A204.1 (cell line): ENCODE data around the gene PCDHB11.
"Not testable (repeated sequence)": the region's sequence is repeated elsewhere in the genome, so short reads cannot be mapped to it uniquely, and the experiment has no call there.

Experiments
- FAIRE-seq: peaks from 2 replicates; lab custom pipeline; 2012; peaks lifted over from hg19 to GRCh38; lab: Jason Lieb, UNC

Gene PCDHB11

GRCh38 chr5:141199359-141200235 lies at the start of gene PCDHB11:
Gene PCDHB11 (plus strand): TSS chr5:141199627. CDS start chr5:141199775, 148 bp downstream.
- FAIRE-seq, result peak; percentile 89

- FAIRE-seq, result no peak
Observed at GRCh38 chr5:141149812-141150211, 49.6 kb upstream of the PCDHB11 start, which contains the start of gene PCDHB6. Gene PCDHB6 (plus strand): TSS chr5:141150057. CDS start chr5:141150258, 201 bp downstream.

GRCh38 chr5:141150224-141150992 lies 49.0 kb upstream of the PCDHB11 start:
- FAIRE-seq, result no peak

GRCh38 chr5:141150993-141151325 lies 48.5 kb upstream of the PCDHB11 start:
- FAIRE-seq, result no peak

- FAIRE-seq, result not testable (repeated sequence)
Observed at GRCh38 chr5:141151632-141152031, 47.8 kb upstream of the PCDHB11 start.

GRCh38 chr5:141152096-141152495 lies 47.3 kb upstream of the PCDHB11 start:
- not testable (repeated sequence) for FAIRE-seq

GRCh38 chr5:141155540-141156374 lies 43.7 kb upstream of the PCDHB11 start:
- no peak for FAIRE-seq

GRCh38 chr5:141157356-141157755 lies 42.1 kb upstream of the PCDHB11 start:
- FAIRE-seq, result not testable (repeated sequence)

GRCh38 chr5:141157901-141158300 lies 41.5 kb upstream of the PCDHB11 start:
- not testable (repeated sequence) for FAIRE-seq

GRCh38 chr5:141172381-141173204 lies 26.8 kb upstream of the PCDHB11 start, which contains the start of gene PCDHB7:
Gene PCDHB7 (plus strand): TSS chr5:141172644. CDS start chr5:141172836, 192 bp downstream.
- FAIRE-seq, result peak; percentile 80

GRCh38 chr5:141174291-141175104 lies 24.9 kb upstream of the PCDHB11 start:
- FAIRE-seq, result not testable (repeated sequence)

GRCh38 chr5:141175933-141176332 lies 23.5 kb upstream of the PCDHB11 start:
- FAIRE-seq, result peak; percentile 99

GRCh38 chr5:141177577-141178191 lies 21.7 kb upstream of the PCDHB11 start, which contains the start of gene PCDHB8:
Gene PCDHB8 (plus strand): TSS chr5:141177790. CDS start chr5:141178035, 245 bp downstream.
- not testable (repeated sequence) for FAIRE-seq

GRCh38 chr5:141179371-141179770 lies 20.1 kb upstream of the PCDHB11 start:
- not testable (repeated sequence) for FAIRE-seq

- FAIRE-seq, result not testable (repeated sequence)
Observed at GRCh38 chr5:141179876-141180275, 19.6 kb upstream of the PCDHB11 start.

GRCh38 chr5:141180313-141180712 lies 19.1 kb upstream of the PCDHB11 start:
- FAIRE-seq, result no peak

- peak; percentile 95 for FAIRE-seq
Observed at GRCh38 chr5:141182248-141182647, 17.2 kb upstream of the PCDHB11 start, which contains the start of gene PCDHB16. Gene PCDHB16 (plus strand): TSS chr5:141182387. CDS start chr5:141182560, 173 bp downstream.

- not testable (repeated sequence) for FAIRE-seq
Observed at GRCh38 chr5:141184117-141184855, 15.1 kb upstream of the PCDHB11 start.
